ENCODE data around the gene UBE2E2. TPM values are rescaled to one million over a fixed set of nuclear protein-coding genes. Genes with fewer than 3 reads are reported as not detected.

The UBE2E2 gene
- polyA plus RNA-seq, 1 donor from 2014 or later, result 19.8 TPM

- Histone ChIP-seq H3K9ac (ENCODE audit: low read length) (no peak overlapping the region), H3K9me2 (ENCODE audit: insufficient read depth, low read length) (no peaks in the 10 kb centered on the region), H3K27ac (ENCODE audit: low read length) (no peak overlapping the region), H3K4me2 (ENCODE audit: low read length) (no peak overlapping the region), H3K4me3 (ENCODE audit: low read length) (no peak overlapping the region), H3K79me2 (replicated peaks; ENCODE audit: insufficient read depth, low read length) (no peaks in the 10 kb centered on the region), H3K27me3 (ENCODE audit: insufficient read depth, low read depth, low read length) (no peaks in the 10 kb centered on the region), H2AFZ (ENCODE audit: low read depth, low read length) (no peak overlapping the region), H3K9me3 (ENCODE audit: low read length) (no peaks in the 10 kb centered on the region), H3F3A (ENCODE audit: insufficient read depth, low read length, poor library complexity, severe bottlenecking) (no peaks in the 10 kb centered on the region), H3K36me3 (ENCODE audit: insufficient read depth, low read length) (no peaks in the 10 kb centered on the region), H4K20me1 (ENCODE audit: insufficient read depth) (no peaks in the 10 kb centered on the region)
- TF ChIP-seq POLR2AphosphoS5 (IDR thresholded peaks at IDR 0.05), result no peak
Observed at GRCh38 chr3:23406601-23407000, 203.5 kb downstream of the UBE2E2 start.

- Histone ChIP-seq H3K79me2 (replicated peaks; ENCODE audit: insufficient read depth, low read length) (no peaks in the 10 kb centered on the region), H3K27me3 (ENCODE audit: insufficient read depth, low read depth, low read length) (no peaks in the 10 kb centered on the region), H3K9me2 (ENCODE audit: insufficient read depth, low read length) (no peaks in the 10 kb centered on the region), H3K4me2 (ENCODE audit: low read length) (no peak overlapping the region), H3K4me3 (ENCODE audit: low read length) (no peak overlapping the region), H2AFZ (ENCODE audit: low read depth, low read length) (no peak overlapping the region), H3F3A (ENCODE audit: insufficient read depth, low read length, poor library complexity, severe bottlenecking) (no peaks in the 10 kb centered on the region), H4K20me1 (ENCODE audit: insufficient read depth) (no peaks in the 10 kb centered on the region), H3K36me3 (ENCODE audit: insufficient read depth, low read length) (no peaks in the 10 kb centered on the region), H3K27ac (ENCODE audit: low read length) (no peak overlapping the region), H3K9me3 (ENCODE audit: low read length) (no peaks in the 10 kb centered on the region), H3K9ac (ENCODE audit: low read length) (no peak overlapping the region)
- no peak for TF ChIP-seq SMC3 (conservative IDR thresholded peaks at IDR 0.05; ENCODE audit: poor library complexity)
- TF ChIP-seq EZH2 (IDR thresholded peaks at IDR 0.05; ENCODE audit: borderline replicate concordance, insufficient read depth, low read length, poor library complexity, severe bottlenecking), result no peak
- TF ChIP-seq EP300 (conservative IDR thresholded peaks at IDR 0.05; ENCODE audit: poor library complexity, severe bottlenecking), result no peak
- TF ChIP-seq POLR2AphosphoS5 (IDR thresholded peaks at IDR 0.05), result no peak
- TF ChIP-seq REST (IDR thresholded peaks at IDR 0.05; ENCODE audit: borderline replicate concordance), result no peak
- no peak for TF ChIP-seq MXI1 (conservative IDR thresholded peaks at IDR 0.05; ENCODE audit: poor library complexity, severe bottlenecking)
- TF ChIP-seq TAF1 (IDR thresholded peaks at IDR 0.05; ENCODE audit: low read depth), result no peak
- no peak for TF ChIP-seq CTCF (IDR thresholded peaks at IDR 0.05; ENCODE audit: poor library complexity, severe bottlenecking)
- no peak for TF ChIP-seq RAD21 (conservative IDR thresholded peaks at IDR 0.05)
Observed at GRCh38 chr3:23418026-23418425, 214.9 kb downstream of the UBE2E2 start.
